GM12875 (cell line): Measurements from ENCODE around the gene ALLC.

Experiments
- H3K4me3 ChIP-seq: one replicate; pipeline ENCODE4 v1.5.1; 2011; ENCODE audit warnings: low read depth, low read length, control low read depth
- CTCF ChIP-seq: IDR thresholded peaks from 2 replicates; pipeline ENCODE4 v1.5.1; 2011; ENCODE audit warnings: low read depth, mild to moderate bottlenecking, control low read depth, inconsistent platforms, low read length, moderate library complexity, borderline replicate concordance; ENCODE audit not compliant: insufficient read depth

ALLC gene

GRCh38 chr2:3628241-3628679, 29.7 kb upstream of the ALLC start:
- H3K4me3 ChIP-seq: no peak overlapping the region
- no peak for TF ChIP-seq CTCF

GRCh38 chr2:3628800-3629199, 29.2 kb upstream of the ALLC start:
- H3K4me3 ChIP-seq: no peak overlapping the region
- peak; percentile 37; the same call in 1 of the 2 replicates for TF ChIP-seq CTCF

- TF ChIP-seq CTCF: no peak
- no peak overlapping the region for H3K4me3 ChIP-seq
These were observed 27.4 kb upstream of the ALLC start for GRCh38 chr2:3630631-3631030.

GRCh38 chr2:3631161-3631850, 26.7 kb upstream of the ALLC start:
- TF ChIP-seq CTCF: no peak
- no peak overlapping the region for H3K4me3 ChIP-seq

- no peak overlapping the region for H3K4me3 ChIP-seq
- no peak for TF ChIP-seq CTCF
These were observed 25.9 kb upstream of the ALLC start for GRCh38 chr2:3631851-3632659.

- no peak for TF ChIP-seq CTCF
- no peak overlapping the region for H3K4me3 ChIP-seq
These were observed 24.7 kb upstream of the ALLC start for GRCh38 chr2:3633089-3633981.
